ENCODE results near the gene C1QTNF2. TPM values are rescaled to one million over a fixed set of nuclear protein-coding genes. Genes with fewer than 3 reads are reported as not detected.

Gene C1QTNF2, protein sequence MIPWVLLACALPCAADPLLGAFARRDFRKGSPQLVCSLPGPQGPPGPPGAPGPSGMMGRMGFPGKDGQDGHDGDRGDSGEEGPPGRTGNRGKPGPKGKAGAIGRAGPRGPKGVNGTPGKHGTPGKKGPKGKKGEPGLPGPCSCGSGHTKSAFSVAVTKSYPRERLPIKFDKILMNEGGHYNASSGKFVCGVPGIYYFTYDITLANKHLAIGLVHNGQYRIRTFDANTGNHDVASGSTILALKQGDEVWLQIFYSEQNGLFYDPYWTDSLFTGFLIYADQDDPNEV
- 0.09 TPM in 1 of 2 replicates, not detected in the other for polyA plus RNA-seq
- polyA minus RNA-seq: not detected in 2 replicates

DNA sequence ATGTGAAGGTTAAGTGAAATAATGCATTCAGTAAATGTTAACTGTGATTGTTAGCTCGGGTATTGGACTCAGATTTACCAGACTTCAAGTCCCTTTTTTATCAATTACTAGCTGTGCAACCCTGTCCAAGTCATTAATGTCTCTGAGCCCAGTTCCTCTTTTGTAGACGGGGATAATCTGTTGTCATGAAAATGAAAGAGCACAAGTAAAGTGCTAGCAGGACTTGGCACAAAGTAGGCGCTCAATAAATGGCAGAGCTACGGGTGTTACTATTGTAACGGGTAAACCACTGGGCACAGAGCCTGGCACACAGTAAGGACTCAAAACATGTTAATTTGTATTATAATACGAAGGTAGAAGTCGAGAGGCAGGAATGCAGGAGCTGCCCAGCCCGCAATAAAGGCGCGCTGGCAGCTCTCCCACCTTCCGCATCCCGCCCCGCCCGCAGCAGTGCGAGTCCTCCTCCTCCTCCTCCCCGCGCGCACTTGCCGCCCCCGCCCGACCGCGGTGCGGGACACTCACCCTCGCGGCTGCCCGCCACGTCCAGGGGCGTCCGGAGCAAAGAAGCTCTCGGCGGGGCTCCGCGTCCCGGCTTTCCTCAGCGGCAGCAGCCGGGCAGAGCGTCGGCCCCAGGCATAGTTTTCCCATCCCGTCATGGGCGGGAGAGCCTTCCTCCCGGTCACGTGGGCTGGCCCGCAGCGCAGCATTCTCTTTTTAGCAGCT lies at the start of gene C1QTNF2:
Gene C1QTNF2, minus strand, starts transcription at position 637 of the 723 bp plus-strand sequence. CDS start 15,615 bp downstream, outside the sequence.
- no peaks in the 10 kb centered on the region for H3K9me3 ChIP-seq (ENCODE audit: low read length)
- H3K36me3 ChIP-seq (ENCODE audit: insufficient read depth, low read length): no peaks in the 10 kb centered on the region
- H3K4me2 ChIP-seq (ENCODE audit: low read length): peak within 1 kb of the TSS; percentile 22
- H4K20me1 ChIP-seq (ENCODE audit: insufficient read depth): no peaks in the 10 kb centered on the region
- H3K27ac ChIP-seq (ENCODE audit: low read length): no peak within 1 kb of the TSS
- H3F3A ChIP-seq (ENCODE audit: insufficient read depth, low read length, poor library complexity, severe bottlenecking): no peaks in the 10 kb centered on the region
- H3K4me3 ChIP-seq (ENCODE audit: low read length): peak within 1 kb of the TSS; percentile 70
- H3K9me2 ChIP-seq (ENCODE audit: insufficient read depth, low read length): no peaks in the 10 kb centered on the region
- peak within 1 kb of the TSS; percentile 49 for H3K9ac ChIP-seq (ENCODE audit: low read length)
- no peaks in the 10 kb centered on the region for H3K79me2 ChIP-seq (replicated peaks; ENCODE audit: insufficient read depth, low read length)
- TF ChIP-seq EP300 (conservative IDR thresholded peaks at IDR 0.05; ENCODE audit: poor library complexity, severe bottlenecking): no peak
- TF ChIP-seq, protein P1, sequence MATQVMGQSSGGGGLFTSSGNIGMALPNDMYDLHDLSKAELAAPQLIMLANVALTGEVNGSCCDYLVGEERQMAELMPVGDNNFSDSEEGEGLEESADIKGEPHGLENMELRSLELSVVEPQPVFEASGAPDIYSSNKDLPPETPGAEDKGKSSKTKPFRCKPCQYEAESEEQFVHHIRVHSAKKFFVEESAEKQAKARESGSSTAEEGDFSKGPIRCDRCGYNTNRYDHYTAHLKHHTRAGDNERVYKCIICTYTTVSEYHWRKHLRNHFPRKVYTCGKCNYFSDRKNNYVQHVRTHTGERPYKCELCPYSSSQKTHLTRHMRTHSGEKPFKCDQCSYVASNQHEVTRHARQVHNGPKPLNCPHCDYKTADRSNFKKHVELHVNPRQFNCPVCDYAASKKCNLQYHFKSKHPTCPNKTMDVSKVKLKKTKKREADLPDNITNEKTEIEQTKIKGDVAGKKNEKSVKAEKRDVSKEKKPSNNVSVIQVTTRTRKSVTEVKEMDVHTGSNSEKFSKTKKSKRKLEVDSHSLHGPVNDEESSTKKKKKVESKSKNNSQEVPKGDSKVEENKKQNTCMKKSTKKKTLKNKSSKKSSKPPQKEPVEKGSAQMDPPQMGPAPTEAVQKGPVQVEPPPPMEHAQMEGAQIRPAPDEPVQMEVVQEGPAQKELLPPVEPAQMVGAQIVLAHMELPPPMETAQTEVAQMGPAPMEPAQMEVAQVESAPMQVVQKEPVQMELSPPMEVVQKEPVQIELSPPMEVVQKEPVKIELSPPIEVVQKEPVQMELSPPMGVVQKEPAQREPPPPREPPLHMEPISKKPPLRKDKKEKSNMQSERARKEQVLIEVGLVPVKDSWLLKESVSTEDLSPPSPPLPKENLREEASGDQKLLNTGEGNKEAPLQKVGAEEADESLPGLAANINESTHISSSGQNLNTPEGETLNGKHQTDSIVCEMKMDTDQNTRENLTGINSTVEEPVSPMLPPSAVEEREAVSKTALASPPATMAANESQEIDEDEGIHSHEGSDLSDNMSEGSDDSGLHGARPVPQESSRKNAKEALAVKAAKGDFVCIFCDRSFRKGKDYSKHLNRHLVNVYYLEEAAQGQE (IDR thresholded peaks at IDR 0.05; ENCODE audit: borderline replicate concordance): peak; percentile 33
- H2AFZ ChIP-seq (ENCODE audit: low read depth, low read length): no peak within 1 kb of the TSS
- peaks cover 12% of the 10 kb centered on the region for H3K27me3 ChIP-seq (ENCODE audit: insufficient read depth, low read depth, low read length)

DNA sequence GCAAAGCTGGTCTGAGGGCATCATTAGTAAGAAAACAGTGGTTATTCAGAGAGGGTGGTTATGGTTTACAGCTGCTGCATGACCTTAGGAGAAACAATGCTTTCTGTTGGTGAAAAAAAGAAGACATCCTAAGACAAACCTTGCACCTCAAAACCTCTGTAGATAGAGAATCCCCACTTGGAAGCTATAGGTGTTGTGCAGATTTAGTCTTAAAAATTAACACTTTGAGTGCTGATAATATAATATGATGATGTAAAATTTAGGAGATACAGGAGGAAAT lies 49.8 kb upstream of the C1QTNF2 start:
- Histone ChIP-seq H3K4me3 (ENCODE audit: low read length) (no peak overlapping the region), H2AFZ (ENCODE audit: low read depth, low read length) (no peak overlapping the region), H4K20me1 (ENCODE audit: insufficient read depth) (no peaks in the 10 kb centered on the region), H3K27me3 (ENCODE audit: insufficient read depth, low read depth, low read length) (no peaks in the 10 kb centered on the region), H3K9me3 (ENCODE audit: low read length) (no peaks in the 10 kb centered on the region), H3K9me2 (ENCODE audit: insufficient read depth, low read length) (no peaks in the 10 kb centered on the region), H3K36me3 (ENCODE audit: insufficient read depth, low read length) (no peaks in the 10 kb centered on the region), H3K27ac (ENCODE audit: low read length) (no peak overlapping the region), H3K9ac (ENCODE audit: low read length) (no peak overlapping the region), H3K79me2 (replicated peaks; ENCODE audit: insufficient read depth, low read length) (peaks cover 45% of the 10 kb centered on the region), H3K4me2 (ENCODE audit: low read length) (no peak overlapping the region), H3F3A (ENCODE audit: insufficient read depth, low read length, poor library complexity, severe bottlenecking) (no peaks in the 10 kb centered on the region)
- TF ChIP-seq POLR2AphosphoS5 (IDR thresholded peaks at IDR 0.05): no peak
- TF ChIP-seq, protein P2, sequence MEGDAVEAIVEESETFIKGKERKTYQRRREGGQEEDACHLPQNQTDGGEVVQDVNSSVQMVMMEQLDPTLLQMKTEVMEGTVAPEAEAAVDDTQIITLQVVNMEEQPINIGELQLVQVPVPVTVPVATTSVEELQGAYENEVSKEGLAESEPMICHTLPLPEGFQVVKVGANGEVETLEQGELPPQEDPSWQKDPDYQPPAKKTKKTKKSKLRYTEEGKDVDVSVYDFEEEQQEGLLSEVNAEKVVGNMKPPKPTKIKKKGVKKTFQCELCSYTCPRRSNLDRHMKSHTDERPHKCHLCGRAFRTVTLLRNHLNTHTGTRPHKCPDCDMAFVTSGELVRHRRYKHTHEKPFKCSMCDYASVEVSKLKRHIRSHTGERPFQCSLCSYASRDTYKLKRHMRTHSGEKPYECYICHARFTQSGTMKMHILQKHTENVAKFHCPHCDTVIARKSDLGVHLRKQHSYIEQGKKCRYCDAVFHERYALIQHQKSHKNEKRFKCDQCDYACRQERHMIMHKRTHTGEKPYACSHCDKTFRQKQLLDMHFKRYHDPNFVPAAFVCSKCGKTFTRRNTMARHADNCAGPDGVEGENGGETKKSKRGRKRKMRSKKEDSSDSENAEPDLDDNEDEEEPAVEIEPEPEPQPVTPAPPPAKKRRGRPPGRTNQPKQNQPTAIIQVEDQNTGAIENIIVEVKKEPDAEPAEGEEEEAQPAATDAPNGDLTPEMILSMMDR (IDR thresholded peaks at IDR 0.05; ENCODE audit: poor library complexity, severe bottlenecking): no peak
- TF ChIP-seq RAD21 (conservative IDR thresholded peaks at IDR 0.05): no peak
- no peak for TF ChIP-seq SMC3 (conservative IDR thresholded peaks at IDR 0.05; ENCODE audit: poor library complexity)
- no peak for TF ChIP-seq MXI1 (conservative IDR thresholded peaks at IDR 0.05; ENCODE audit: poor library complexity, severe bottlenecking)
- TF ChIP-seq TAF1 (IDR thresholded peaks at IDR 0.05; ENCODE audit: low read depth): no peak
- no peak for TF ChIP-seq EP300 (conservative IDR thresholded peaks at IDR 0.05; ENCODE audit: poor library complexity, severe bottlenecking)
- no peak for TF ChIP-seq EZH2 (IDR thresholded peaks at IDR 0.05; ENCODE audit: borderline replicate concordance, insufficient read depth, low read length, poor library complexity, severe bottlenecking)
- TF ChIP-seq, protein P1 (IDR thresholded peaks at IDR 0.05; ENCODE audit: borderline replicate concordance): no peak

Measured in neural cell (in vitro differentiated cells).